ENCODE results near the gene LIN54. TPM values are rescaled to one million over a fixed set of nuclear protein-coding genes. Genes with fewer than 3 reads are reported as not detected.

Gene LIN54
- total and polyA plus RNA-seq, 9 of the 15 experiments (the other 6 are each of a cell fraction or from before 2014, with no cell fraction given): 2.2 to 22.5 (median 15.8) TPM

DNA sequence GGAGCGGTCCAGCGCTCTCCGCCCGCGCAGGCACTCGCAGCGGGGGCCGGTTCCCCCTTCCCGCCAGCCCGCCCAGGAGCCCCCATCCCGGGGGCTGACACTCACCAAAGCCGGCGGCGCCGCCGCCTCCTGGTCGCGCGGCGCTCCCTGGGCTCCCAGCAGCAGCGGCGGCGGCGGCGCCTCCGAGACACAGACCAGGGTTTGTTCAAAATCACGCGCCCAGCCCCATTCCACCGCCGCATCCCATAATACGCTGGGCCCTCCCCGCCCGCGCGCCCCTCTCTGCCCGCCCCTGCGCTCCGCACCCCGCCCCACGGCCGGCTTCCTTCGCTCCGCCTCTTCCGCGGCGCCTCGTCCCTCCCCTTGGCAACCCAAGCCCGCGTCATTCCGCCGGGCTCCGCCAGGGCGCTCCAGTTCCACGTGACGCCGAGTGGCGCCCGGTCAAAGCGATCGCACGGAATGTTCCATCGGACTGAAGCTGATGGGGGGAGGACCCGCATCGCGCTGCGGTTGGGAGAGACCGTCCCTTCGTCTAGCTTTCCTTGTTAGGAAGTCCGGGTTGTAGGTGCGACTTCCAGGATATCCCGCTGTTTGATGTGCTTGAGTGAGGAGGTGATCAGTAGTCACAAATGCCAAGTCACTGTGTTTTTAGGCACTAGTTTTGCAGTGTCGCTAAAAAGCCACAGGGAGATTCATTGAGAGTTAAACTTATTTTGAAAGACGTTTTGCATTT, 2.2 kb upstream of the LIN54 start (continued):
- TF ChIP-seq, protein P1, sequence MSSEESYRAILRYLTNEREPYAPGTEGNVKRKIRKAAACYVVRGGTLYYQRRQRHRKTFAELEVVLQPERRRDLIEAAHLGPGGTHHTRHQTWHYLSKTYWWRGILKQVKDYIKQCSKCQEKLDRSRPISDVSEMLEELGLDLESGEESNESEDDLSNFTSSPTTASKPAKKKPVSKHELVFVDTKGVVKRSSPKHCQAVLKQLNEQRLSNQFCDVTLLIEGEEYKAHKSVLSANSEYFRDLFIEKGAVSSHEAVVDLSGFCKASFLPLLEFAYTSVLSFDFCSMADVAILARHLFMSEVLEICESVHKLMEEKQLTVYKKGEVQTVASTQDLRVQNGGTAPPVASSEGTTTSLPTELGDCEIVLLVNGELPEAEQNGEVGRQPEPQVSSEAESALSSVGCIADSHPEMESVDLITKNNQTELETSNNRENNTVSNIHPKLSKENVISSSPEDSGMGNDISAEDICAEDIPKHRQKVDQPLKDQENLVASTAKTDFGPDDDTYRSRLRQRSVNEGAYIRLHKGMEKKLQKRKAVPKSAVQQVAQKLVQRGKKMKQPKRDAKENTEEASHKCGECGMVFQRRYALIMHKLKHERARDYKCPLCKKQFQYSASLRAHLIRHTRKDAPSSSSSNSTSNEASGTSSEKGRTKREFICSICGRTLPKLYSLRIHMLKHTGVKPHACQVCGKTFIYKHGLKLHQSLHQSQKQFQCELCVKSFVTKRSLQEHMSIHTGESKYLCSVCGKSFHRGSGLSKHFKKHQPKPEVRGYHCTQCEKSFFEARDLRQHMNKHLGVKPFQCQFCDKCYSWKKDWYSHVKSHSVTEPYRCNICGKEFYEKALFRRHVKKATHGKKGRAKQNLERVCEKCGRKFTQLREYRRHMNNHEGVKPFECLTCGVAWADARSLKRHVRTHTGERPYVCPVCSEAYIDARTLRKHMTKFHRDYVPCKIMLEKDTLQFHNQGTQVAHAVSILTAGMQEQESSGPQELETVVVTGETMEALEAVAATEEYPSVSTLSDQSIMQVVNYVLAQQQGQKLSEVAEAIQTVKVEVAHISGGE (CRISPR knock-in tag; IDR thresholded peaks at IDR 0.05): peak in 1 of 3 experiments; percentile 94; a peak in 2 of 6 replicates
- TF ChIP-seq CBFA2T3 (IDR thresholded peaks at IDR 0.05) (peak; percentile 30; the same call in 1 of the 2 replicates), ZNF445 (CRISPR knock-in tag; IDR thresholded peaks at IDR 0.05; ENCODE audit: low read depth) (no peak), ZNF239 (CRISPR knock-in tag; IDR thresholded peaks at IDR 0.05) (no peak), ZC3H8 (IDR thresholded peaks at IDR 0.05) (no peak), NFE2 (IDR thresholded peaks at IDR 0.05; ENCODE audit: low read depth) (peak; percentile 94), ZNF778 (CRISPR knock-in tag; IDR thresholded peaks at IDR 0.05) (no peak), ZNF695 (CRISPR knock-in tag; IDR thresholded peaks at IDR 0.05) (no peak), KLF1 (tag; IDR thresholded peaks at IDR 0.05) (no peak), BACH1 (tag; IDR thresholded peaks at IDR 0.05) (peak; percentile 47; the same call in 1 of the 2 replicates), MAZ (CRISPR knock-in tag; conservative IDR thresholded peaks at IDR 0.05 in 1 of 2, IDR thresholded peaks at IDR 0.05 in 1 of 2) (peak; percentile 65 to 94; a peak in 3 of 4 replicates), ZBTB1 (CRISPR knock-in tag; IDR thresholded peaks at IDR 0.05; ENCODE audit: borderline replicate concordance, low read depth) (0 out of 2 replicates have a peak, but pooled peaks have one; percentile 11), ZNF668 (CRISPR knock-in tag; IDR thresholded peaks at IDR 0.05) (no peak)
- TF ChIP-seq, protein P2, sequence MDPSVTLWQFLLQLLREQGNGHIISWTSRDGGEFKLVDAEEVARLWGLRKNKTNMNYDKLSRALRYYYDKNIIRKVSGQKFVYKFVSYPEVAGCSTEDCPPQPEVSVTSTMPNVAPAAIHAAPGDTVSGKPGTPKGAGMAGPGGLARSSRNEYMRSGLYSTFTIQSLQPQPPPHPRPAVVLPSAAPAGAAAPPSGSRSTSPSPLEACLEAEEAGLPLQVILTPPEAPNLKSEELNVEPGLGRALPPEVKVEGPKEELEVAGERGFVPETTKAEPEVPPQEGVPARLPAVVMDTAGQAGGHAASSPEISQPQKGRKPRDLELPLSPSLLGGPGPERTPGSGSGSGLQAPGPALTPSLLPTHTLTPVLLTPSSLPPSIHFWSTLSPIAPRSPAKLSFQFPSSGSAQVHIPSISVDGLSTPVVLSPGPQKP (CRISPR knock-in tag; IDR thresholded peaks at IDR 0.05): no peak
- TF ChIP-seq, protein P3, sequence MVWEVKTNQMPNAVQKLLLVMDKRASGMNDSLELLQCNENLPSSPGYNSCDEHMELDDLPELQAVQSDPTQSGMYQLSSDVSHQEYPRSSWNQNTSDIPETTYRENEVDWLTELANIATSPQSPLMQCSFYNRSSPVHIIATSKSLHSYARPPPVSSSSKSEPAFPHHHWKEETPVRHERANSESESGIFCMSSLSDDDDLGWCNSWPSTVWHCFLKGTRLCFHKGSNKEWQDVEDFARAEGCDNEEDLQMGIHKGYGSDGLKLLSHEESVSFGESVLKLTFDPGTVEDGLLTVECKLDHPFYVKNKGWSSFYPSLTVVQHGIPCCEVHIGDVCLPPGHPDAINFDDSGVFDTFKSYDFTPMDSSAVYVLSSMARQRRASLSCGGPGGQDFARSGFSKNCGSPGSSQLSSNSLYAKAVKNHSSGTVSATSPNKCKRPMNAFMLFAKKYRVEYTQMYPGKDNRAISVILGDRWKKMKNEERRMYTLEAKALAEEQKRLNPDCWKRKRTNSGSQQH (CRISPR knock-in tag; IDR thresholded peaks at IDR 0.05): no peak
- TF ChIP-seq, protein P4, sequence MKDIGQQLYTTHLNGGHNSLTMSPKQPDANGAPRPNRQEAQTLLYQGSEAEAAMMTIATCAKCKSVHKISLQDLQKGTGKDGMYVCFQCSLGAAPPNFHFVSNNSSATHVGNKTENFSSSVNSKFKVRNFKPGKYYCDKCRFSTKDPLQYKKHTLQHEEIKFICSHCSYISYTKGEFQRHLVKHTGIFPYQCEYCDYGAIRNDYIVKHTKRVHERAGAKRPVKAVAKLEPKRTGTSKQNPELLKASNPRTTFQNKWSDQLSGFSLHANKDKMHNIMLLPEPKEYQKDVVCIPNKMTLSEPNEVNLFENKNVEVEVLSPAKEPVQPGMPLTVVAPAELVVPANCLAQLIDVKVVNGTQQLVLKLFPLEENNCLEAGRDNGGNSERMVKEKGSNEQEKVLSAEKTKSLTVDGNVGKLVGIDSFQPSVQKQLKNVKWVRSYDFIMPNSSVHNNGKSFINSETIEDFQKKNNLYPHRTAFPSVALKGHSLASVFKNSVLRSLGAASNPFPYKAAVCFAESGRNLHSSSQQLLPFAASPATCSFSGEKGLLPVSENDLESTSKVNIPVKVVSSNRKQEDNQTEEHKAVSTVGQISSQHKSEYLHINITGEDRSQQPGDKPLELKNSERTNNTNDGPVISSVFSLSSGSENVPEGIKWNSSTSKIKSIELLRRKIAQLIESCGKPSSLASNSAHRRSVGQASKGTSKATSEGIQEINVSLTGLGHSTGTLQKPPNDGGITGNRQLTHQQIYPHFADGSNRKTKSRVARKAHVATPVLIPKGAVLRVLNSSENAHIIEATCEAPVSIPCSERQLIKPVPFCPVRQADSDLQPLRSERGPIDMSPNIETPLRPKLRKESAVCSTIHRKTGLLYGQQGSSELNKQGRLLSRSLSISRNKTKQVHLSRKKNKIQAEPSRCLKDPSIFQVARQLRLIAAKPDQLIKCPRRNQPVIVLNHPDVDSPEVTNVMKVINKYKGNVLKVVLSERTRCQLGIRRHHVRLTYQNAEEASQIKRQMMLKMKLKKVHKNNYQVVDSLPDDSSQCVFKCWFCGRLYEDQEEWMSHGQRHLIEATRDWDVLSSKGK (CRISPR knock-in tag; IDR thresholded peaks at IDR 0.05): no peak
- TF ChIP-seq, protein P5, sequence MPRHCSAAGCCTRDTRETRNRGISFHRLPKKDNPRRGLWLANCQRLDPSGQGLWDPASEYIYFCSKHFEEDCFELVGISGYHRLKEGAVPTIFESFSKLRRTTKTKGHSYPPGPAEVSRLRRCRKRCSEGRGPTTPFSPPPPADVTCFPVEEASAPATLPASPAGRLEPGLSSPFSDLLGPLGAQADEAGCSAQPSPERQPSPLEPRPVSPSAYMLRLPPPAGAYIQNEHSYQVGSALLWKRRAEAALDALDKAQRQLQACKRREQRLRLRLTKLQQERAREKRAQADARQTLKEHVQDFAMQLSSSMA (CRISPR knock-in tag; IDR thresholded peaks at IDR 0.05): no peak
